HG03135 (cell line): ENCODE measurements around the gene TBPL2.
A peak's percentile ranks its signal among the peaks of the same experiment; 100 is the strongest.
"Not testable (repeated sequence)": the region's sequence is repeated elsewhere in the genome, so short reads cannot be mapped to it uniquely, and the experiment has no call there.

Experiments used
- ATAC-seq: cut with Tn5 transposase; IDR thresholded peaks from one replicate; pipeline ENCODE4 v1.9.1; 2021; ENCODE audit warnings: mild to moderate bottlenecking, moderate library complexity; ENCODE audit not compliant: unreplicated experiment

Gene TBPL2

GRCh38 chr14:55411426-55412389, 28.7 kb downstream of the TBPL2 start, which contains the start of gene ATG14:
ATG14 (minus strand) TSS chr14:55411830; CDS start chr14:55411822, 8 bp downstream.
- peak; percentile 93 for ATAC-seq

GRCh38 chr14:55410876-55411275, 29.5 kb downstream of the TBPL2 start:
- no peak for ATAC-seq

GRCh38 chr14:55404173-55404854, 36.1 kb downstream of the TBPL2 start:
- no peak for ATAC-seq

- ATAC-seq = no peak
Measured at GRCh38 chr14:55401751-55402150, 38.7 kb downstream of the TBPL2 start.

- ATAC-seq = no peak
Measured at GRCh38 chr14:55399852-55400251, 40.6 kb downstream of the TBPL2 start.

GRCh38 chr14:55399183-55399582, 41.2 kb downstream of the TBPL2 start:
- no peak for ATAC-seq

- ATAC-seq = no peak
Measured at GRCh38 chr14:55398679-55399078, 41.7 kb downstream of the TBPL2 start.

GRCh38 chr14:55389330-55389729, 51.1 kb downstream of the TBPL2 start:
- ATAC-seq = no peak

- no peak for ATAC-seq
Measured at GRCh38 chr14:55388160-55388559, 52.3 kb downstream of the TBPL2 start.

- ATAC-seq = no peak
Measured at GRCh38 chr14:55387121-55387520, 53.3 kb downstream of the TBPL2 start.

- ATAC-seq = no peak
Measured at GRCh38 chr14:55386037-55386808, 54.2 kb downstream of the TBPL2 start.

GRCh38 chr14:55384536-55384935, 55.9 kb downstream of the TBPL2 start:
- ATAC-seq = no peak

- no peak for ATAC-seq
Measured at GRCh38 chr14:55383541-55384140, 56.8 kb downstream of the TBPL2 start.

- ATAC-seq = not testable (repeated sequence)
Measured at GRCh38 chr14:55383056-55383466, 57.4 kb downstream of the TBPL2 start.

- no peak for ATAC-seq
Measured at GRCh38 chr14:55382483-55382882, 57.9 kb downstream of the TBPL2 start.

- ATAC-seq = no peak
Measured at GRCh38 chr14:55381561-55381960, 58.9 kb downstream of the TBPL2 start.

GRCh38 chr14:55381040-55381439, 59.4 kb downstream of the TBPL2 start:
- ATAC-seq = no peak

GRCh38 chr14:55377236-55377635, 63.2 kb downstream of the TBPL2 start:
- no peak for ATAC-seq

- ATAC-seq = no peak
Measured at GRCh38 chr14:55374771-55375170, 65.6 kb downstream of the TBPL2 start.

GRCh38 chr14:55373784-55374705, 66.4 kb downstream of the TBPL2 start:
- no peak for ATAC-seq
